Measurements from ENCODE around the gene HSPBAP1. TPM values are rescaled to one million over a fixed set of nuclear protein-coding genes. Genes with fewer than 3 reads are reported as not detected.

HSPBAP1 gene
- total RNA-seq, 3 donors from 2014 or later (not counting 1 experiment from before 2014, with no cell fraction given) = 19.7 to 24.7 (median 23.4) TPM

DNA sequence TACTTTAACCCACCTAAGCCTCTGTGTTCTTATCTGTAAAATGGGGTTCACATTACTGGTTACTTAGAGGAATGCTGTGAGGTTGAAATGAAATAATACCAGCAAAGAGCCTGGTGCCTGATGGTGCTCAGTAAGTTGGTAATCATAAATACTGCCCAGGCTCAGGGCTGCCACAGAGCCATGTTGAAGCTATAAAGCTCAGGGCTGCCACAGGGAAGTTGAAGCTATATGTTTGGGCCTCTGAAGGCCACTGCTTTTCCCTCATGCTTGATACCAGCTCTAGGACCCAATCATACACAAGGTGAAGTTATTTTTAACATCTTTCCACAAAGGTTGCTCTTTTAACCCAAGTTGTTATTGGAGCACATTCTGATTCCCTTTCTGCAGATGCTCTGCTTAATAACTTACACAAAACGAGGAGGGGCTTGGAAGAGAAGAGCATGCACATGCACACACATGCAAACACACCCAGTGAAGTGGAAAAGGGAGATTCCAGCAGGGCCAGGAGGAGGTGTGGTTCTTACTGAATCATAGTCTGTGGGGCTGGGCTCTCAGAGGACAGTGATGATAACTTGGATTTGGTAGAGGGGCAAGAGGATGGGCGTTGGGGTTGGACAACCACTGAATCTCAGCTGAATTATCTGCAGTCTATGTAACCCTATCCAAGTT, 95.5 kb downstream of the HSPBAP1 start:
- intact Hi-C loops (cut with micrococcal nuclease) = no loop called here
- Mint-ChIP-seq H3K27ac (peak overlapping the region; percentile 4 to 5), H3K27me3 (ENCODE audit: low read depth in 2 of 2) (no peaks in the 10 kb centered on the region), H3K9me3 (no peaks in the 10 kb centered on the region), H3K4me1 (peaks cover 21 to 25% of the 10 kb centered on the region in 2 donors), H3K4me3 (no peak overlapping the region), H3K36me3 (peaks cover 41% of the 10 kb centered on the region)
- Histone ChIP-seq H3K4me1 (ENCODE audit: control insufficient read depth, insufficient read depth, low read length) (peaks cover 3% of the 10 kb centered on the region), H3K9me3 (ENCODE audit: control insufficient read depth, insufficient read depth, low read length) (no peaks in the 10 kb centered on the region), H3K27ac (ENCODE audit: low read length) (peak overlapping the region; percentile 66), H3K4me3 (ENCODE audit: low read length) (no peak overlapping the region), H3K27me3 (ENCODE audit: control insufficient read depth, insufficient read depth, low read length) (no peaks in the 10 kb centered on the region), H3K36me3 (ENCODE audit: control insufficient read depth, insufficient read depth, low read length) (peaks cover 80% of the 10 kb centered on the region)
- DNase-seq (no peak), ATAC-seq (peak in 1 of 3 donors; percentile 24)
- WGBS (ENCODE audit: insufficient coverage) = no CpG with 5 or more reads among the region's 2 CpGs
- TF ChIP-seq, protein P1, sequence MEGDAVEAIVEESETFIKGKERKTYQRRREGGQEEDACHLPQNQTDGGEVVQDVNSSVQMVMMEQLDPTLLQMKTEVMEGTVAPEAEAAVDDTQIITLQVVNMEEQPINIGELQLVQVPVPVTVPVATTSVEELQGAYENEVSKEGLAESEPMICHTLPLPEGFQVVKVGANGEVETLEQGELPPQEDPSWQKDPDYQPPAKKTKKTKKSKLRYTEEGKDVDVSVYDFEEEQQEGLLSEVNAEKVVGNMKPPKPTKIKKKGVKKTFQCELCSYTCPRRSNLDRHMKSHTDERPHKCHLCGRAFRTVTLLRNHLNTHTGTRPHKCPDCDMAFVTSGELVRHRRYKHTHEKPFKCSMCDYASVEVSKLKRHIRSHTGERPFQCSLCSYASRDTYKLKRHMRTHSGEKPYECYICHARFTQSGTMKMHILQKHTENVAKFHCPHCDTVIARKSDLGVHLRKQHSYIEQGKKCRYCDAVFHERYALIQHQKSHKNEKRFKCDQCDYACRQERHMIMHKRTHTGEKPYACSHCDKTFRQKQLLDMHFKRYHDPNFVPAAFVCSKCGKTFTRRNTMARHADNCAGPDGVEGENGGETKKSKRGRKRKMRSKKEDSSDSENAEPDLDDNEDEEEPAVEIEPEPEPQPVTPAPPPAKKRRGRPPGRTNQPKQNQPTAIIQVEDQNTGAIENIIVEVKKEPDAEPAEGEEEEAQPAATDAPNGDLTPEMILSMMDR (IDR thresholded peaks at IDR 0.05) = no peak

DNA sequence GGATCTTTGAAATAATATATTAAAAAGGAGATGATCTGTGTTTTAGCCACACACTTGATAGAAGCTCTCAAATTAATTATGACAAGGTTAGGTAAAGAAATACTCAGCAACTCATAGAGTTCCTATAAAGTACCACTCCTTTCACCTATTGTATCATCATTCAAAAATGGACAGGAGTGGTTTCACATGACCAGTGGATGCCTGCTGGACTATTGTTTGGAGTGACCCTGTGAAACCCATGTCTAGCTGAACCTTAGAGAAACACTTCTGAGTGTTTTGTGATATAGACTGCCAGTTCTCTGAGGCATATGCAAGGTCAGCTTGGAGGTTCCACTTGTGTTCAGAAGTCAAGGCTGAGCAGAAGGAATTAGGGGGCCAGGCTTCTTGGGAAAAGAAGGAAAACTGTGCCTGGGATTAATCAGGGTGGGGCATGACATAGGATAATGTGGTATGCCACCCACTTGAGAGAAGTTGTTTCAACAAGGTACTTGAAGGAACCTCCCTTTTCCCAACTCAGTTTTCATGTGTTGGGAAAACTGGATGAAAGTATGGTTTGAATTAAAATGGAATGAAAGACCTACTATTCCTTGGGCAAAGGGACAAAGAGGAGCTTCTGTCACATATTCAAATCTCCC, 97.6 kb downstream of the HSPBAP1 start:
- Histone ChIP-seq H3K4me3 (ENCODE audit: low read length) (no peak overlapping the region), H3K36me3 (ENCODE audit: control insufficient read depth, insufficient read depth, low read length) (peaks cover 86% of the 10 kb centered on the region), H3K27ac (ENCODE audit: low read length) (peak overlapping the region; percentile 28), H3K4me1 (ENCODE audit: control insufficient read depth, insufficient read depth, low read length) (peaks cover 3% of the 10 kb centered on the region), H3K9me3 (ENCODE audit: control insufficient read depth, insufficient read depth, low read length) (no peaks in the 10 kb centered on the region), H3K27me3 (ENCODE audit: control insufficient read depth, insufficient read depth, low read length) (no peaks in the 10 kb centered on the region)
- Mint-ChIP-seq H3K4me1 (peaks cover 16 to 18% of the 10 kb centered on the region in 2 donors), H3K36me3 (peaks cover 33% of the 10 kb centered on the region), H3K27ac (no peak overlapping the region), H3K4me3 (no peak overlapping the region), H3K9me3 (no peaks in the 10 kb centered on the region), H3K27me3 (ENCODE audit: low read depth in 2 of 2) (no peaks in the 10 kb centered on the region)
- no peak for ATAC-seq
- TF ChIP-seq, protein P1 (IDR thresholded peaks at IDR 0.05) = no peak
- intact Hi-C loops (cut with micrococcal nuclease) = no loop called here
- DNase-seq = no peak

DNA sequence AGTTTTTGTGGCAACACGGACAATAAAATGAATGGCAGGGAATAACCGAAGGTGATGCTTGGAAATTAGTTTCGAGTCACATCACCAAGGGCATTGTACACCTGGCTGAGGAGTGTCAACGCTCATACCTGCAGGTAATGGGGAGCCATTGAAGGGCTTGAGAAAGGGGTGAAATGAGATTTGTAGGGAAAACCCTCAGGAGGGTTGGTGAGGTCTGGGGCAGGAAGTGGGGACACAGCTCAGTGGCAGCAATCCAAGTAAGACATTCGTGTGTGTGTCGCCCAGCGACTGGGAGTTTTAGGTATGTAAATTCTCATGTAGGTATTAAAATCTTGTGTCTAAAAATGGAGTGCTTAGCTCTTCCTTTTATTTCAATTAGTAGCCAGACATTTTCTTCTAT, 98.7 kb downstream of the HSPBAP1 start:
- ATAC-seq (no peak), DNase-seq (no peak)
- WGBS (ENCODE audit: insufficient coverage) = 61% methylated on average over 7 of the region's 7 CpGs
- Histone ChIP-seq H3K27me3 (ENCODE audit: control insufficient read depth, insufficient read depth, low read length) (no peaks in the 10 kb centered on the region), H3K36me3 (ENCODE audit: control insufficient read depth, insufficient read depth, low read length) (peaks cover 86% of the 10 kb centered on the region), H3K27ac (ENCODE audit: low read length) (peak overlapping the region; percentile 57), H3K4me3 (ENCODE audit: low read length) (no peak overlapping the region), H3K4me1 (ENCODE audit: control insufficient read depth, insufficient read depth, low read length) (peaks cover 3% of the 10 kb centered on the region), H3K9me3 (ENCODE audit: control insufficient read depth, insufficient read depth, low read length) (no peaks in the 10 kb centered on the region)
- TF ChIP-seq, protein P1 (IDR thresholded peaks at IDR 0.05) = no peak
- Mint-ChIP-seq H3K27me3 (ENCODE audit: low read depth in 2 of 2) (no peaks in the 10 kb centered on the region), H3K36me3 (peaks cover 27% of the 10 kb centered on the region), H3K27ac (peak overlapping the region; percentile 6 to 62), H3K4me1 (peaks cover 14 to 18% of the 10 kb centered on the region in 2 donors), H3K9me3 (no peaks in the 10 kb centered on the region), H3K4me3 (no peak overlapping the region)
- intact Hi-C loops (cut with micrococcal nuclease) = no loop called here
